Nephron progenitor cell (in vitro differentiated cells): ENCODE measurements around the gene SOX15.

Source experiments
- DNase-seq: peaks from one replicate; pipeline ENCODE4 v3.0.0; 2021
- H3K27ac Mint-ChIP-seq: 2 replicates; pipeline ENCODE4 v1.8.0; 2021; ENCODE audit warnings: mild to moderate bottlenecking, moderate library complexity, mixed read lengths
- H3K27me3 Mint-ChIP-seq: 2 replicates; pipeline ENCODE4 v1.8.0; 2021; ENCODE audit warnings: mild to moderate bottlenecking, low read depth, mixed read lengths; ENCODE audit not compliant: poor library complexity
- H3K36me3 Mint-ChIP-seq: 2 replicates; pipeline ENCODE4 v1.8.0; 2021; ENCODE audit warnings: low read depth, mixed read lengths
- H3K4me1 Mint-ChIP-seq: 2 replicates; pipeline ENCODE4 v1.8.0; 2021; ENCODE audit warnings: mixed read lengths
- H3K4me3 Mint-ChIP-seq: 2 replicates; pipeline ENCODE4 v1.8.0; 2021; ENCODE audit warnings: mild to moderate bottlenecking, moderate library complexity, mixed read lengths
- H3K9me3 Mint-ChIP-seq: 2 replicates; pipeline ENCODE4 v1.8.0; 2021; ENCODE audit warnings: mild to moderate bottlenecking, moderate library complexity, mixed read lengths
- TF ChIP-seq, protein P1 (sequence below): fragments of 200-600 bp; sonication (generic); IDR thresholded peaks from 2 replicates; pipeline ENCODE4 v1.5.0; 2021; ENCODE audit warnings: antibody characterized with exemption

SOX15 gene

DNA sequence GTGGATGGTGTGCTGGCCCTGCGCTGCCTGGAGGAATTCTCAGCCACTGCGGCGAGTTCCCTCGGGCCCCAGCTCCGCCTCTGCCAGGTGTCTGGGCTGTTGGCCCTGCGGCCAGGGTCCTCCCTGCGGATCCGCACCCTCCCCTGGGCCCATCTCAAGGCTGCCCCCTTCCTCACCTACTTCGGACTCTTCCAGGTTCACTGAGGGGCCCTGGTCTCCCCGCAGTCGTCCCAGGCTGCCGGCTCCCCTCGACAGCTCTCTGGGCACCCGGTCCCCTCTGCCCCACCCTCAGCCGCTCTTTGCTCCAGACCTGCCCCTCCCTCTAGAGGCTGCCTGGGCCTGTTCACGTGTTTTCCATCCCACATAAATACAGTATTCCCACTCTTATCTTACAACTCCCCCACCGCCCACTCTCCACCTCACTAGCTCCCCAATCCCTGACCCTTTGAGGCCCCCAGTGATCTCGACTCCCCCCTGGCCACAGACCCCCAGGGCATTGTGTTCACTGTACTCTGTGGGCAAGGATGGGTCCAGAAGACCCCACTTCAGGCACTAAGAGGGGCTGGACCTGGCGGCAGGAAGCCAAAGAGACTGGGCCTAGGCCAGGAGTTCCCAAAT is 32.6 kb downstream of the SOX15 start:
- Mint-ChIP-seq H3K4me1 (peaks cover 52% of the 10 kb centered on the region), H3K27me3 (peaks cover 37% of the 10 kb centered on the region), H3K4me3 (no peak overlapping the region), H3K27ac (no peak overlapping the region), H3K36me3 (no peaks in the 10 kb centered on the region), H3K9me3 (no peaks in the 10 kb centered on the region)
- TF ChIP-seq, protein P1, sequence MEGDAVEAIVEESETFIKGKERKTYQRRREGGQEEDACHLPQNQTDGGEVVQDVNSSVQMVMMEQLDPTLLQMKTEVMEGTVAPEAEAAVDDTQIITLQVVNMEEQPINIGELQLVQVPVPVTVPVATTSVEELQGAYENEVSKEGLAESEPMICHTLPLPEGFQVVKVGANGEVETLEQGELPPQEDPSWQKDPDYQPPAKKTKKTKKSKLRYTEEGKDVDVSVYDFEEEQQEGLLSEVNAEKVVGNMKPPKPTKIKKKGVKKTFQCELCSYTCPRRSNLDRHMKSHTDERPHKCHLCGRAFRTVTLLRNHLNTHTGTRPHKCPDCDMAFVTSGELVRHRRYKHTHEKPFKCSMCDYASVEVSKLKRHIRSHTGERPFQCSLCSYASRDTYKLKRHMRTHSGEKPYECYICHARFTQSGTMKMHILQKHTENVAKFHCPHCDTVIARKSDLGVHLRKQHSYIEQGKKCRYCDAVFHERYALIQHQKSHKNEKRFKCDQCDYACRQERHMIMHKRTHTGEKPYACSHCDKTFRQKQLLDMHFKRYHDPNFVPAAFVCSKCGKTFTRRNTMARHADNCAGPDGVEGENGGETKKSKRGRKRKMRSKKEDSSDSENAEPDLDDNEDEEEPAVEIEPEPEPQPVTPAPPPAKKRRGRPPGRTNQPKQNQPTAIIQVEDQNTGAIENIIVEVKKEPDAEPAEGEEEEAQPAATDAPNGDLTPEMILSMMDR: no peak
- no peak for DNase-seq

DNA sequence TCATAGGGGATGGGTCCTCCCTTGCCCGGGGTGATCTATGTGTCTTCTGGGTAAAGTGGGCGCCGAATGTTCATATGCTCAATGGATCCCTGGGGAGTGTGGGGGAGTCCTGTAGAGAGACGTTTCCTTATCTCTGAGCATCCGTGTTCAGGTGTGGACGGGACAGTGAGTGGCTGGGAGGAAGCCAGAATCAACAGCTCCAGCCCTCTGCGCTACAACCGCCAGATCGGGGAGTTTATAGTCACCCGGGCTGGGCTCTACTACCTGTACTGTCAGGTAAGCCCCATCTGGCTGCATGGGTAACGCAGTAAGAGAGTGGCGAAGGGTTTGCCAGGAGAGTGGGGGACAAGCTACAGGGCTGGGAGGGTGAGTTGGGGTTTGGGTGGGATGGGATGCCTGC is 33.3 kb downstream of the SOX15 start:
- DNase-seq: no peak
- Mint-ChIP-seq H3K36me3 (no peaks in the 10 kb centered on the region), H3K4me3 (no peak overlapping the region), H3K4me1 (peaks cover 52% of the 10 kb centered on the region), H3K27me3 (peaks cover 37% of the 10 kb centered on the region), H3K9me3 (no peaks in the 10 kb centered on the region), H3K27ac (no peak overlapping the region)
- TF ChIP-seq, protein P1: no peak

DNA sequence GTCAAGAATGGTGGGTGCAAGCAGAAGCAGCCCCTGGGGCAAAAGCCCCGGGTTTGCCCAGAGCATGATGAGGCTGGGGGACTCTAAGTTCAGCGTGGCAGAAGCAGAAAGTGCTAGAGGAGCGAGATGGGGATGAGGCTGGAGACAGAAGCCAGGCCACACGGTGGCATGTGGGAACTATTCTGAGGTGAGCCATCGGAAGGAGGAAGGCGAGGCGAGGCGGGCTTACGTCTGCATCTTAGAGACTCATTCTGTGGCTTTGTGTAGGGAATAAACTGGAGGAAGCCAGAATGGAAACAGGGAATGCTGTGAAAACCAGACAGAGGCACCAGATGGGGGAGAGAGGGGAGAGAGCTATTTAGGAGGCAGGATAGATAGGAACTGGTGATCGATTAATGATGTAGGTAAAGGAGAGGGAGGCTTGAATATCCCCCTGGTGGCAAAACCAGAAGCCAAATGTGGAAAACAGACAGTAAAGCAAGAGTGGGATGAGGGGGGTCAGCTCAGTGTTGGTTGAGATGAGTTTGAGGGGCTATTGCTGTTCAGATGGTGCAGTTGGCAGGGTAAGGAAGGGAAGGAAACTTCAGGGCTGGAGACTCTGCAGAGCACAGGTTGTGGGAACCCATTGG is 34.5 kb downstream of the SOX15 start:
- H3K4me3 Mint-ChIP-seq: no peak overlapping the region
- H3K4me1 Mint-ChIP-seq: peaks cover 53% of the 10 kb centered on the region
- H3K27me3 Mint-ChIP-seq: peaks cover 37% of the 10 kb centered on the region
- DNase-seq: no peak
- TF ChIP-seq, protein P1: no peak
- H3K36me3 Mint-ChIP-seq: no peaks in the 10 kb centered on the region
- no peaks in the 10 kb centered on the region for H3K9me3 Mint-ChIP-seq
- H3K27ac Mint-ChIP-seq: no peak overlapping the region

DNA sequence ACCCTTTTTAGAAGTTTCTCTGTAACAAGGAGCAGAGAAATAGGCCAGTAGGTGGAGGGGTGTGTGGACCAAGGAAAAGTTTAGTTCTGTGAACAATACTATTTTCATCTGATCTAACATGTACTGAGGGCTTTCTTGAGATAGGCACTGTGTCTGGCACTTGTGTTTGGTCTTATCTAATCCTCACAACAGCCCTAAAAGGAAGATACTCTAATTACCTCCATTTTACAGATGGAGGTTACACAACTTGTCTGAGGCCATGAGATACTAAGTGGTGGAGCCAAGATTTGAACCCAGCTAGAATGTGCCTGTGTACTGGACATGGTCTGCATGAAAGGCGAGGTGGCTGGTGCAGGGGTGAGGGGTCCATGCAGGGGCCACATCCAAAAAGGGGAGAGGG is 36.5 kb downstream of the SOX15 start:
- Mint-ChIP-seq H3K27me3 (peaks cover 30% of the 10 kb centered on the region), H3K36me3 (no peaks in the 10 kb centered on the region), H3K4me3 (no peak overlapping the region), H3K9me3 (no peaks in the 10 kb centered on the region), H3K27ac (no peak overlapping the region), H3K4me1 (peaks cover 46% of the 10 kb centered on the region)
- TF ChIP-seq, protein P1: no peak
- no peak for DNase-seq

DNA sequence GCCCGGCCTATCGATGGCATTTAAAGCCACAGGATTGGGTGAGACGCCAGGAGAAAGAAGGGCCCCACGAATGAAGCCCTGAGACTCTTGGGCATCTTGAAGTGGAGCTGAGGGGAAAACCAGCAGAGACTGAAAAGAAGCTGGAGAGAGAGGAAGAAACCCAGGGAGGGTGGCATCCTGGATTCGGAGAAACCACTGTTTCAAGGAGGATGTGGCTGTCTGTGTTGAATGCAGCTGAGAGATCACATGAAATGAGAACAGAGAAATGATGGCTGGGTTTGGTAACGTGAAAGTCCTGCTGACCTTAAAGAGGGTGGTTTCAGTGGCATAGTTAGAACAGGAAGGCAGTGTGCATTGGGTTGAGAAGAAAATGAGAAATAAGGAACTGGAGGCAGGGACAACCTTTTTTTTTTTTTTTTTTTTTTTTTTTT is 37.3 kb downstream of the SOX15 start:
- Mint-ChIP-seq H3K27ac (no peak overlapping the region), H3K36me3 (no peaks in the 10 kb centered on the region)

More for the DNA sequence above, 37.3 kb downstream of the SOX15 start:
- Mint-ChIP-seq H3K9me3 (no peaks in the 10 kb centered on the region), H3K27me3 (peaks cover 34% of the 10 kb centered on the region), H3K4me1 (peaks cover 42% of the 10 kb centered on the region), H3K4me3 (no peak overlapping the region)
- TF ChIP-seq, protein P1: no peak
- DNase-seq: no peak
